Sigmoid colon (tissue), 7 donors: ENCODE data around the gene MRPS35. TPM values are rescaled to one million over a fixed set of nuclear protein-coding genes. Genes with fewer than 3 reads are reported as not detected.
A peak's percentile ranks its signal among the peaks of the same experiment; 100 is the strongest.

Source experiments
- DNase-seq: peaks from one replicate; pipeline ENCODE4 v3.0.0-alpha.2; 2019
- H3K27ac ChIP-seq, 4 donors: fragments of 200-600 bp; sonication (generic); one replicate each; pipeline ENCODE4 v1.5.1; 2016 to 2019; ENCODE audit warnings: mild to moderate bottlenecking in 1 of 4
- H3K27me3 ChIP-seq, 3 donors: fragments of 200-600 bp; sonication (generic); one replicate each; pipeline ENCODE4 v1.5.1; 2019; ENCODE audit warnings: mild to moderate bottlenecking in 1 of 3
- H3K36me3 ChIP-seq, 4 donors: fragments of 200-600 bp; sonication (generic); one replicate each; pipeline ENCODE4 v1.5.1; 2016 to 2019
- H3K4me1 ChIP-seq, 4 donors: fragments of 200-600 bp; sonication (generic); one replicate each; pipeline ENCODE4 v1.5.1; 2017 to 2019
- H3K4me3 ChIP-seq, 4 donors: fragments of 200-600 bp; sonication (generic); one replicate each; pipeline ENCODE4 v1.5.1; 2017 to 2019; ENCODE audit warnings: mild to moderate bottlenecking in 2 of 4, moderate library complexity in 1 of 4
- H3K9me3 ChIP-seq, 4 donors: fragments of 200-600 bp in 3 of 4; sonication (generic) in 3 of 4; one replicate each; pipeline versions ENCODE4 v1.5.1 to v1.6.1; 2013 to 2019
- EP300 ChIP-seq, 4 donors: sonication (generic); formaldehyde crosslinking; IDR thresholded peaks; one replicate each; pipeline ENCODE4 v1.6.1; 2017; ENCODE audit warnings: antibody characterized with exemption in 4 of 4
- POLR2A ChIP-seq, 2 donors: fragments of 450-650 bp; IDR thresholded peaks; one replicate each; pipeline ENCODE4 v1.6.1; 2016; ENCODE audit warnings: antibody characterized with exemption in 2 of 2, mild to moderate bottlenecking in 2 of 2, moderate library complexity in 2 of 2
- POLR2AphosphoS5 ChIP-seq, 4 donors: sonication (generic); formaldehyde crosslinking; IDR thresholded peaks; one replicate each; pipeline ENCODE4 v1.6.1; 2017; ENCODE audit warnings: antibody characterized with exemption in 4 of 4
- WGBS, 2 donors: extraction: QIAGEN DNeasy Blood & Tissue Kit; methylation state at CpG; one replicate each; pipeline ENCODE4 v1.1.7; 2013; 5-methylcytosine and 5-hydroxymethylcytosine counted together
- intact Hi-C: fragments of 100-400 bp; cut with DNase I; formaldehyde crosslinking; loops from one replicate; pipeline ENCODE4 v1.15.1; 2023
- polyA plus RNA-seq, 3 donors: library from polyadenylated mRNA; stranded (reverse); fragments of 200-250 nt; gene quantifications; one replicate each; pipeline ENCODE4 v1.2.3, GENCODE V29; 2013
- total RNA-seq, 4 donors: library from RNA; depleted of rRNA; stranded (reverse); fragments of >200 nt; gene quantifications; one replicate each; pipeline ENCODE4 v1.1.0, GENCODE V29; 2016
- TF ChIP-seq, protein P1 (sequence below), 4 experiments: fragments of 450-650 bp in 3 of 4; fragments of 200-600 bp in 1 of 4; IDR thresholded peaks; one replicate each; pipeline ENCODE4 v1.5.1; 2016 to 2019; ENCODE audit warnings: antibody characterized with exemption in 4 of 4, mild to moderate bottlenecking in 3 of 4, moderate library complexity in 2 of 4
- donor health status: healthy with polysubstance abuse.
- donor health status: Bipolar disorder and iron deficiency.
- donor health status: healthy.

Gene MRPS35
- total and polyA plus RNA-seq, 7 donors = 34.3 to 98.3 (median 53.5) TPM

DNA sequence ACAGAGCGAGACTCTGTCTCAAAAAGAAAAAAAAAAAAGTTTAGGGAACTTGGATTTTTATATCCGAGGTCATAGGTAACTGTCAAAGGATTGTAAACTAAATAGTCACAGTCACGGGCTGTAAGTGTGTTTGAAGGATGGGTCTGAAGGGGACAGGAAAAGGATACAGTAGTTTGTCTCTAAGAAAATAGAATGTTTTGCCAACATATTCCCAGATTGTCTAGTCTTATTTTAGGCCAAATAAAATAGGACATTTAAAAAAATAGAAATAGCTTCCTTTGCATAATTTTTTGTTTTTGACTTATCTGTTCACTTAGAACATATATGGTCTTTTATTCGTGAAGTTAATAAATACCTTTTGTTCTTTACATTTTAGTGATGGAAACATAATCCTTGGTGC lies 38.6 kb upstream of the MRPS35 start:
- no peak overlapping the region for H3K27ac ChIP-seq
- TF ChIP-seq POLR2A (IDR thresholded peaks at IDR 0.05) = no peak
- DNase-seq = no peak
- H3K27me3 ChIP-seq = no peaks in the 10 kb centered on the region
- WGBS, 2 donors = 88 to 91% methylated on average over 4 of the region's 4 CpGs
- H3K9me3 ChIP-seq = no peaks in the 10 kb centered on the region
- H3K4me1 ChIP-seq = peaks cover 0 to 7% (median 0%) of the 10 kb centered on the region in 4 donors
- no peak overlapping the region for H3K4me3 ChIP-seq
- intact Hi-C loops = no loop called here
- H3K36me3 ChIP-seq = peaks cover 15 to 77% (median 19%) of the 10 kb centered on the region in 4 donors

DNA sequence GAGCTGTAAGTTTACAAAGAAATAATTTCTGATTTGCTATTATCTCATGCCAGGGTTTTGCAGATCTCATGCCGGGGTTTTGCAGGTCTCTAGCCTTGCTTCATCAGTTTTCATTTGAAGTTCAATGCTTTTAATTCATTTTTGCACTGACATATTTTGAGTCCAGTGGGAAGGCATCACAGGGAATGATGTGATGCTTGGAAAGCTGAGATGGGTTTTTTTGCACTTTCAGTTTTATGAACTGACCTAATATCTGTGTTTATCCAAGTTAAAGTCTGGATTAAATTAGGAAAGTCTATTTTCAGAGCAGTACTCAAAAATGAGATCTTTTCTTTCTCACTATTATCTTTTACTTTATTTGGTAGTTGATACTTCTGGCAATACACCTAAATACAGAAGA lies 38.0 kb upstream of the MRPS35 start:
- DNase-seq = no peak
- no peak overlapping the region for H3K4me3 ChIP-seq
- intact Hi-C loops = no loop called here
- H3K9me3 ChIP-seq = no peaks in the 10 kb centered on the region
- TF ChIP-seq POLR2AphosphoS5 (IDR thresholded peaks at IDR 0.05) = no peak
- no peak for TF ChIP-seq POLR2A (IDR thresholded peaks at IDR 0.05)
- TF ChIP-seq, protein P1, sequence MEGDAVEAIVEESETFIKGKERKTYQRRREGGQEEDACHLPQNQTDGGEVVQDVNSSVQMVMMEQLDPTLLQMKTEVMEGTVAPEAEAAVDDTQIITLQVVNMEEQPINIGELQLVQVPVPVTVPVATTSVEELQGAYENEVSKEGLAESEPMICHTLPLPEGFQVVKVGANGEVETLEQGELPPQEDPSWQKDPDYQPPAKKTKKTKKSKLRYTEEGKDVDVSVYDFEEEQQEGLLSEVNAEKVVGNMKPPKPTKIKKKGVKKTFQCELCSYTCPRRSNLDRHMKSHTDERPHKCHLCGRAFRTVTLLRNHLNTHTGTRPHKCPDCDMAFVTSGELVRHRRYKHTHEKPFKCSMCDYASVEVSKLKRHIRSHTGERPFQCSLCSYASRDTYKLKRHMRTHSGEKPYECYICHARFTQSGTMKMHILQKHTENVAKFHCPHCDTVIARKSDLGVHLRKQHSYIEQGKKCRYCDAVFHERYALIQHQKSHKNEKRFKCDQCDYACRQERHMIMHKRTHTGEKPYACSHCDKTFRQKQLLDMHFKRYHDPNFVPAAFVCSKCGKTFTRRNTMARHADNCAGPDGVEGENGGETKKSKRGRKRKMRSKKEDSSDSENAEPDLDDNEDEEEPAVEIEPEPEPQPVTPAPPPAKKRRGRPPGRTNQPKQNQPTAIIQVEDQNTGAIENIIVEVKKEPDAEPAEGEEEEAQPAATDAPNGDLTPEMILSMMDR (IDR thresholded peaks at IDR 0.05) = no peak
- no peak for TF ChIP-seq EP300 (IDR thresholded peaks at IDR 0.05)
- H3K27me3 ChIP-seq = no peaks in the 10 kb centered on the region
- H3K27ac ChIP-seq = peak overlapping the region in 1 of 4 donors; percentile 5
- 86 to 92% methylated on average over 1 of the region's 1 CpG for WGBS, 2 donors
- H3K36me3 ChIP-seq = peaks cover 14 to 77% (median 22%) of the 10 kb centered on the region in 4 donors
- peaks cover 0 to 7% (median 0%) of the 10 kb centered on the region in 4 donors for H3K4me1 ChIP-seq

DNA sequence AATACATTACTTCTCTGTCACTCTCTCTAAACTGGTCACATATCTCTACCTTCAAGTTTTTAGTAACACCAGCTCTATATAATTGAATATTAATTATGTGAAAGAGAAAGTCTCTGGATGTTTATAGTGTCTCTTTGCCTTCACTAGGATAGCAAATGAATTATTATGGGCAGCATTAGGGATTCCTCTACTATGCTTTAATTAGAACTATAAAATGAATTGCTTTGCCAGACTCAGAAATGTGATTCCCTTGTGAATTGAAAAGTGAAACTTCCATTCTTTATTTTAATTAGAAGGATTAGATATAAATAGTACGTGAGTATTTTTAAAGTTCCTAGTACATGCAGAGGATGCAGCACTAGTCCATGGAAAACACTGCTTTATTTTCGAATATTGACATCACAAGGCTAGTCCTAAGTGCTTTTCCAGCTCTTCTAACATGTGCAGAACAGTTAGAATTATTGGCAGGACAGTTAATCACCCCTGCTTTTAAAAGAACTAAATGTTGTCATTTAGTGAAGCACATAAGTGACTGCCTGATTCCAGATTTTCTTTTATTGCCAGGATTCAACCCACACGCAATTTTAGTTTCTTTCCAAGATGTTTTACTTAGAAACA lies 37.4 kb upstream of the MRPS35 start:
- peak overlapping the region in 1 of 4 donors; percentile 8 for H3K27ac ChIP-seq
- TF ChIP-seq EP300 (IDR thresholded peaks at IDR 0.05) = no peak
- TF ChIP-seq, protein P1 (IDR thresholded peaks at IDR 0.05) = no peak
- no peak for TF ChIP-seq POLR2AphosphoS5 (IDR thresholded peaks at IDR 0.05)
- TF ChIP-seq POLR2A (IDR thresholded peaks at IDR 0.05) = no peak
- no peak overlapping the region for H3K4me3 ChIP-seq
- H3K36me3 ChIP-seq = peaks cover 8 to 77% (median 16%) of the 10 kb centered on the region in 4 donors
- intact Hi-C loops = no loop called here
- no peak for DNase-seq
- 64 to 86% methylated on average over 3 of the region's 3 CpGs for WGBS, 2 donors
- H3K9me3 ChIP-seq = no peaks in the 10 kb centered on the region
- H3K27me3 ChIP-seq = no peaks in the 10 kb centered on the region
- H3K4me1 ChIP-seq = peaks cover 0 to 7% (median 0%) of the 10 kb centered on the region in 4 donors

DNA sequence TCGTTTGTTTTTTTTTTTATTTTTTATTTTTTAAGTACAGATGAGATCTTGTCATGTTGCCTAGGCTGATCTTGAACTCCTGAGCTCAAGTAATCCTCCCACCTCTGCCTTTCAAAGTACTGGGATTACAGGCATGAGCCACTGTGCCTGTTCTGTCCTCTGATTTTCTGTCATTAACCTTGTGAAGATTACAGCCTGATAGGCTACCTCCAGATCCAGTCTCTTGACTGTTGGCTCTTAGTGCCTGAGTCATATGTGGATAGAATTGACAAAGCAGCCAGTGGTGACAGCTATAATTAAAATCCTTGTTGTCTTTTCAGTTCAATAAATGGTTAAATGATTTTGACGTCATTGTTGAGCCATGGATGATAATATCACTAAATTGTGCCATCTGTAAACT lies 35.6 kb upstream of the MRPS35 start:
- Histone ChIP-seq H3K4me1 (peaks cover 0 to 7% (median 0%) of the 10 kb centered on the region in 4 donors), H3K9me3 (no peaks in the 10 kb centered on the region), H3K27ac (no peak overlapping the region), H3K27me3 (no peaks in the 10 kb centered on the region), H3K36me3 (peaks cover 12 to 73% (median 19%) of the 10 kb centered on the region in 4 donors), H3K4me3 (no peak overlapping the region)
- intact Hi-C loops = no loop called here
- TF ChIP-seq, protein P1 (IDR thresholded peaks at IDR 0.05) = no peak
- no peak for TF ChIP-seq EP300 (IDR thresholded peaks at IDR 0.05)
- WGBS, 2 donors = 70 to 84% methylated on average over 2 of the region's 2 CpGs
- no peak for DNase-seq

DNA sequence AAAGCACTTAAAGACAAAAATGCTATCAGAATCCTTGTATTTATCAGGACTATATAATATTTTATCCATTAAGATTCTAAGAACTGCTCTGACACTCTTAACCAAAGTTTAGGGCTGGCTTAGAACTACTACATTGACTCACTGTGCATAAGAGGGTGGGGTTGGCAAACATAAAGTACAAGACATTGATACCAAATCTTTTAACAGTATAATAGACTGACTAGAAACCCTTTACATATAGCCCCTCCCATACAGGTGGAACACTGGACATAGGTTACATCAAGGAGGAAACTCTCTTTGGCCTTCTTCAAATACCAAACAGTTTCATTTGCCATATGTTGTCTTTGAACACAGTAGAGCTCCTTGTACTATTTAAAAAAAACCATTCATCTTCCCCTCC lies 30.0 kb upstream of the MRPS35 start:
- no peak overlapping the region for H3K4me3 ChIP-seq
- H3K9me3 ChIP-seq = no peaks in the 10 kb centered on the region
- H3K4me1 ChIP-seq = no peaks in the 10 kb centered on the region
- peaks cover 19 to 86% (median 28%) of the 10 kb centered on the region in 4 donors for H3K36me3 ChIP-seq
- H3K27me3 ChIP-seq = no peaks in the 10 kb centered on the region
- DNase-seq = no peak
- no peak overlapping the region for H3K27ac ChIP-seq
- TF ChIP-seq POLR2A (IDR thresholded peaks at IDR 0.05) (no peak), POLR2AphosphoS5 (IDR thresholded peaks at IDR 0.05) (no peak), EP300 (IDR thresholded peaks at IDR 0.05) (no peak)
- TF ChIP-seq, protein P1 (IDR thresholded peaks at IDR 0.05) = no peak
- intact Hi-C loops = no loop called here
